Parathyroid adenoma (tissue), 2 donors: ENCODE results near the gene PLEKHD1.

ENCODE experiments used
- H2AFZ ChIP-seq: fragments of 300-600 bp; sonication (generic); one replicate; pipeline ENCODE4 v1.7.0; 2017; ENCODE audit warnings: antibody characterized with exemption, mild to moderate bottlenecking
- H3K27ac ChIP-seq: fragments of 300-600 bp; sonication (generic); one replicate; pipeline ENCODE4 v1.7.0; 2017
- H3K27me3 ChIP-seq: fragments of 300-600 bp; sonication (generic); one replicate; pipeline ENCODE4 v1.7.0; 2017; ENCODE audit warnings: low read length; ENCODE audit not compliant: control insufficient read depth, insufficient read depth
- H3K36me3 ChIP-seq: fragments of 300-600 bp; sonication (generic); one replicate; pipeline ENCODE4 v1.7.0; 2017; ENCODE audit warnings: low read length; ENCODE audit not compliant: control insufficient read depth, insufficient read depth
- H3K4me1 ChIP-seq: fragments of 300-600 bp; sonication (generic); one replicate; pipeline ENCODE4 v1.7.0; 2017; ENCODE audit warnings: control low read depth
- H3K4me2 ChIP-seq: fragments of 300-600 bp; sonication (generic); one replicate; pipeline ENCODE4 v1.7.0; 2017; ENCODE audit warnings: low read length
- H3K4me3 ChIP-seq: fragments of 300-600 bp; sonication (generic); one replicate; pipeline ENCODE4 v1.7.0; 2017; ENCODE audit warnings: low read depth, low read length
- H3K79me2 ChIP-seq: fragments of 300-600 bp; sonication (generic); one replicate; pipeline ENCODE4 v1.7.0; 2017; ENCODE audit warnings: control low read depth
- H3K9ac ChIP-seq: fragments of 300-600 bp; sonication (generic); one replicate; pipeline ENCODE4 v1.7.0; 2017; ENCODE audit warnings: mild to moderate bottlenecking
- H3K9me3 ChIP-seq: fragments of 300-600 bp; sonication (generic); one replicate; pipeline ENCODE4 v1.7.0; 2017; ENCODE audit warnings: low read length; ENCODE audit not compliant: control insufficient read depth
- CTCF ChIP-seq: fragments of 300-600 bp; sonication (generic); IDR thresholded peaks from one replicate; pipeline ENCODE4 v1.7.0; 2017; ENCODE audit warnings: antibody characterized with exemption, mild to moderate bottlenecking
- donor health status: primary hyperparathyroidism.

Gene PLEKHD1

GRCh38 chr14:69487226-69487625 is 2.7 kb downstream of the PLEKHD1 start:
- H3K4me3 ChIP-seq = no peak overlapping the region
- no peaks in the 10 kb centered on the region for H3K9me3 ChIP-seq
- no peaks in the 10 kb centered on the region for H3K27me3 ChIP-seq
- H3K27ac ChIP-seq = no peak overlapping the region
- H2AFZ ChIP-seq = no peak overlapping the region
- H3K4me2 ChIP-seq = no peak overlapping the region
- H3K36me3 ChIP-seq = no peaks in the 10 kb centered on the region
- TF ChIP-seq CTCF = no peak
- no peaks in the 10 kb centered on the region for H3K79me2 ChIP-seq
- H3K4me1 ChIP-seq = peaks cover 2% of the 10 kb centered on the region
- no peak overlapping the region for H3K9ac ChIP-seq

GRCh38 chr14:69487771-69488170 is 3.2 kb downstream of the PLEKHD1 start:
- Histone ChIP-seq H3K4me1 (peaks cover 2% of the 10 kb centered on the region), H3K27ac (no peak overlapping the region), H3K79me2 (no peaks in the 10 kb centered on the region), H3K27me3 (no peaks in the 10 kb centered on the region), H3K4me2 (no peak overlapping the region), H3K9me3 (no peaks in the 10 kb centered on the region), H3K9ac (no peak overlapping the region), H3K4me3 (no peak overlapping the region), H3K36me3 (no peaks in the 10 kb centered on the region), H2AFZ (no peak overlapping the region)
- TF ChIP-seq CTCF = no peak

- no peak overlapping the region for H2AFZ ChIP-seq
- no peaks in the 10 kb centered on the region for H3K27me3 ChIP-seq
- no peak overlapping the region for H3K4me2 ChIP-seq
These were observed 5.0 kb downstream of the PLEKHD1 start for GRCh38 chr14:69489495-69489894.

GRCh38 chr14:69490219-69490918 is 5.8 kb downstream of the PLEKHD1 start:
- H3K9me3 ChIP-seq = no peaks in the 10 kb centered on the region
- H3K27me3 ChIP-seq = no peaks in the 10 kb centered on the region
- no peaks in the 10 kb centered on the region for H3K4me1 ChIP-seq
- H3K27ac ChIP-seq = no peak overlapping the region
- no peak for TF ChIP-seq CTCF
- H3K36me3 ChIP-seq = no peaks in the 10 kb centered on the region
- no peaks in the 10 kb centered on the region for H3K79me2 ChIP-seq
- H2AFZ ChIP-seq = no peak overlapping the region
- no peak overlapping the region for H3K4me2 ChIP-seq
- H3K4me3 ChIP-seq = no peak overlapping the region
- no peak overlapping the region for H3K9ac ChIP-seq

More at GRCh38 chr14:69489495-69489894, 5.0 kb downstream of the PLEKHD1 start:
- Histone ChIP-seq H3K27ac (no peak overlapping the region), H3K4me3 (no peak overlapping the region), H3K9me3 (no peaks in the 10 kb centered on the region), H3K9ac (no peak overlapping the region), H3K4me1 (no peaks in the 10 kb centered on the region), H3K79me2 (no peaks in the 10 kb centered on the region), H3K36me3 (no peaks in the 10 kb centered on the region)
- no peak for TF ChIP-seq CTCF

GRCh38 chr14:69491193-69491592 is 6.7 kb downstream of the PLEKHD1 start:
- Histone ChIP-seq H3K9me3 (no peaks in the 10 kb centered on the region), H2AFZ (no peak overlapping the region), H3K4me2 (no peak overlapping the region), H3K79me2 (no peaks in the 10 kb centered on the region), H3K9ac (no peak overlapping the region), H3K27ac (no peak overlapping the region), H3K36me3 (no peaks in the 10 kb centered on the region), H3K4me3 (no peak overlapping the region), H3K27me3 (no peaks in the 10 kb centered on the region), H3K4me1 (no peaks in the 10 kb centered on the region)
- TF ChIP-seq CTCF = no peak
